ENCODE data around the gene MGMT. TPM values are rescaled to one million over a fixed set of nuclear protein-coding genes. Genes with fewer than 3 reads are reported as not detected.

The MGMT gene
- total and polyA plus RNA-seq, 2 donors (not counting 3 experiments of a cell fraction or from before 2014, with no cell fraction given), result 15.0 to 15.2 TPM

DNA sequence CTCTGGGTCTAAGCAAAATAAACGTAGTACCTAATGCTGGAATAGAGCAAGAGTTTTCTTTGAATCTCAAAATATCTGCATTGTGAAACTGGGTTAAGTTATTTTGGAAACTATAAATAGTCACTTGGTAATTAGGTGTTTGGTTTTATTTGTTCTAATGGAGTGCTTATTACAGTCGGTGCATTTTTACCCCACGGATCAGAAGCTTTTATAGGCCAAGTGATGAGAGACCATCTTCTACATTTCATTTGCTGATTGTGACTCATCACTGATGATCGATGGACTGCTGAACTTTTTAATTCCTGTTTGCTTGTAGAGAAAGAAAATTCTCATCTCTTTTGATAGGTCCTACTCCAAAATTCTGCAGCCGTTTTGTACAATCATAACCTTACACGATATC is 28.2 kb downstream of the MGMT start:
- Histone ChIP-seq H3K79me2 (ENCODE audit: control insufficient read depth, insufficient read depth, low read length) (no peaks in the 10 kb centered on the region), H3K27ac (ENCODE audit: insufficient read depth, low read depth, low read length) (no peak overlapping the region), H3K9me1 (replicated peaks; ENCODE audit: control insufficient read depth, extremely low read depth, insufficient read depth, low read length) (no peaks in the 10 kb centered on the region), H3K36me3 (ENCODE audit: control insufficient read depth in 2 of 2, extremely low read depth in 1 of 2, insufficient read depth in 2 of 2, low read length in 2 of 2) (no peaks in the 10 kb centered on the region), H2AFZ (ENCODE audit: low read depth, low read length) (no peak overlapping the region), H3K9me3 (replicated peaks; ENCODE audit: control insufficient read depth, insufficient read depth, low read length) (peaks cover 6% of the 10 kb centered on the region), H4K20me1 (replicated peaks; ENCODE audit: control insufficient read depth, extremely low read depth, insufficient read depth, low read length) (no peaks in the 10 kb centered on the region), H3K4me3 (replicated peaks in 1 of 3; ENCODE audit: insufficient read depth in 1 of 3, low read depth in 1 of 3, low read length in 3 of 3) (no peak overlapping the region), H3K9ac (replicated peaks; ENCODE audit: extremely low read depth, insufficient read depth, low read length) (no peak overlapping the region), H3K27me3 (ENCODE audit: control insufficient read depth in 2 of 2, insufficient read depth in 2 of 2, low read length in 2 of 2) (no peaks in the 10 kb centered on the region), H3K4me2 (ENCODE audit: insufficient read depth, low read length) (no peak overlapping the region), H3K4me1 (ENCODE audit: control insufficient read depth, extremely low read depth, insufficient read depth, low read length) (no peaks in the 10 kb centered on the region)
- TF ChIP-seq, protein P1, sequence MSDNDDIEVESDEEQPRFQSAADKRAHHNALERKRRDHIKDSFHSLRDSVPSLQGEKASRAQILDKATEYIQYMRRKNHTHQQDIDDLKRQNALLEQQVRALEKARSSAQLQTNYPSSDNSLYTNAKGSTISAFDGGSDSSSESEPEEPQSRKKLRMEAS (IDR thresholded peaks at IDR 0.05; ENCODE audit: insufficient read depth, insufficient read length), result no peak
- TF ChIP-seq FOS (IDR thresholded peaks at IDR 0.05; ENCODE audit: borderline replicate concordance, insufficient read depth, low read length) (no peak), JUN (IDR thresholded peaks at IDR 0.05; ENCODE audit: borderline replicate concordance, insufficient read depth, insufficient read length, low read depth) (no peak), CTCF (IDR thresholded peaks at IDR 0.05; ENCODE audit: extremely low read depth in 1 of 2, insufficient read depth in 1 of 2, low read depth in 1 of 2, low read length in 2 of 2) (no peak), MYC (IDR thresholded peaks at IDR 0.05; ENCODE audit: low read depth, low read length) (no peak), POLR2AphosphoS5 (IDR thresholded peaks at IDR 0.05; ENCODE audit: insufficient read depth, low read depth, low read length) (no peak), EZH2 (IDR thresholded peaks at IDR 0.05; ENCODE audit: borderline replicate concordance, low read depth, low read length, severe bottlenecking) (no peak), POLR2A (IDR thresholded peaks at IDR 0.05; ENCODE audit: low read depth, low read length) (no peak), GATA2 (IDR thresholded peaks at IDR 0.05; ENCODE audit: insufficient read depth, insufficient read length, low read depth, low read length) (no peak)
- POLR2A ChIA-PET, result no interaction called here
- intact Hi-C loops (cut with micrococcal nuclease), result no loop called here
- CTCF ChIA-PET, result no interaction called here
- DNase-seq (ENCODE audit: low read depth, low spot score), result no peak
- no TSS peak for BruUV-seq (replicated peaks)
- FAIRE-seq, result no peak
- dilution Hi-C loops (cut with MboI; ENCODE audit: extremely low pct_ligation_motif_present, low sequenced_read_pairs), result no loop called here
